ENCODE data around the gene EMP1.
A peak's percentile ranks its signal among the peaks of the same experiment; 100 is the strongest.

DNA sequence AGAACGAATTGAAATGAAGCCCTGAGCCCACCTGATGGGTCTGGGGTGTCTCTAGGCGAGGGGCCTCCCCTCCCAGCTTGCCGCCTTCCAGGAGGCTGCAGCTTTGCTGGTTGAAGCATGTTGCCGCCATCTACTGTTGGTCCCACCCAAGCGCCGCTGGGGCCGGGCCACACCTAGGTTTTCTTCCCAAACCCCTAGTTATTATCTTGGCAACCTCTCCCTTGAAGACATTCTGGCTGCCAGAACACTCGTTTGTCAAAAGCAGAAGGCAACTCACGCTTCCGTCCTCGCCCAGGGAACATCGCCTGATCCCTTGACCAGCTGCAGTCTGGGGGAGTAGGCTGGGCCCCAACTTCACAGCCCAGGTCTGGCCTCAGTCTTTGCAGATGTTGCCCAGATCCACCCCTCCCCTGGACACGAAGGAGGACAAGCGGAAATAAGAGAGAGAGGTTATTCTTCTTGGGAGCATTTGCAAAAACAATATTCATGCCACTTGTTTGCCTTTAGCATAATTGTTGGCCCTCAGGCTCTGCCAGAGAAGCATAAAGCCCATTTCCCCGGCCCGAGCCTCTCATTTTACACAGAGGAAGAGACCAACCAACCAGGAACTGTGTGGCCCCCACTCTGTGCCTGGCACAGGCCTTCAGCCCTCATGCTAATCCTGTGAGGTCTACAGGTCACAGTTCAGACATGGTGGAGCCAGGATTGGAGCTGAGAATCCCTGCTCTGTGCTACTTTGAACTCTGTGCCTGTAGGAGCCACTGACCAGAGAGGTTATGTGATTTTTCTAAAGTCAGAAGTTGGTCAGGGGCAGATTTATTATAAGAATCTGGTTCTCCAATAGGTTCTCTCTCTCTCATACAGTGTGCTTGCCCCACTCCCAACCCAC, 6.8 kb downstream of the EMP1 start:
- TF ChIP-seq CTCF (IDR thresholded peaks at IDR 0.05) (peak in 3 of 5 experiments; percentile 14 to 38 (median 16)), POLR2A (IDR thresholded peaks at IDR 0.05) (no peak)

Data from tibial nerve (tissue), 3 donors.